RWPE2 (cell line): ENCODE data around the gene MESD.

Source experiments
- ATAC-seq: fragments of 200-7000 bp; cut with Tn5 transposase; 3 replicates; pipeline ENCODE4 v1.9.1; 2021; ENCODE audit warnings: low read depth
- DNase-seq: peaks from one replicate; pipeline ENCODE4 v3.0.0-alpha.2; 2020; ENCODE audit warnings: low spot score
- H3K27ac ChIP-seq: fragments of 450-650 bp; 2 replicates; pipeline ENCODE4 v1.5.1; 2017; ENCODE audit warnings: mild to moderate bottlenecking; ENCODE audit not compliant: poor library complexity, severe bottlenecking
- H3K27me3 ChIP-seq: fragments of 250-450 bp; sonication (Bioruptor Pico); 2 replicates; pipeline ENCODE4 v1.5.1; 2021; ENCODE audit warnings: mild to moderate bottlenecking, moderate library complexity; ENCODE audit not compliant: insufficient read depth, poor library complexity, severe bottlenecking
- H3K36me3 ChIP-seq: fragments of 250-450 bp; sonication (Bioruptor Pico); 2 replicates; pipeline ENCODE4 v1.5.1; 2020; ENCODE audit warnings: low read depth, mild to moderate bottlenecking, moderate library complexity
- H3K4me1 ChIP-seq: fragments of 250-450 bp; sonication (Bioruptor Pico); 2 replicates; pipeline ENCODE4 v1.5.1; 2021; ENCODE audit warnings: mild to moderate bottlenecking, moderate library complexity; ENCODE audit not compliant: insufficient read depth, poor library complexity, severe bottlenecking
- H3K4me3 ChIP-seq: fragments of 250-450 bp; sonication (Bioruptor Pico); 2 replicates; pipeline ENCODE4 v1.5.1; 2021; ENCODE audit warnings: mild to moderate bottlenecking, moderate library complexity; ENCODE audit not compliant: severe bottlenecking
- H3K9me3 ChIP-seq: fragments of 250-450 bp; sonication (Bioruptor Pico); 2 replicates; pipeline ENCODE4 v1.5.1; 2021; ENCODE audit warnings: mild to moderate bottlenecking, moderate library complexity; ENCODE audit not compliant: severe bottlenecking
- TF ChIP-seq, protein P1 (sequence below): fragments of 450-650 bp; IDR thresholded peaks from one replicate; pipeline ENCODE4 v1.5.1; 2017; ENCODE audit warnings: mild to moderate bottlenecking, moderate library complexity; ENCODE audit not compliant: poor library complexity, severe bottlenecking

Gene MESD

DNA sequence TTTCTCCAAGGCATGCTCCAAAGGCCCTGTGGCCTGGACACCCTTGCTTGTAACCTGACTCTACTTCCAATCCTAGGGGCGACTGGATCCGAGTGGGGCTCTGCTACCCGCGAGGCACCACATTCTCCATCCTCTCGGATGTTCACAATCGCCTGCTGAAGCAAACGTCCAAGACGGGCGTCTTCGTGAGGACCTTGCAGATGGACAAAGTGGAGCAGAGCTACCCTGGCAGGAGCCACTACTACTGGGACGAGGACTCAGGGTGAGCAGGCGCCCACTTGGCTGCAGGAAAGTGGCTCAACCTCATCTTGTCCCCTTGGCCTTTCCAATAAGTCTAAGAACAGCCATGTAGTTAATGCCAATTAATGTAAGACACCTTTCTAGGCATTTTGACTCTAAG, 51.9 kb downstream of the MESD start:
- H3K4me3 ChIP-seq = no peak overlapping the region
- no peaks in the 10 kb centered on the region for H3K9me3 ChIP-seq
- H3K27me3 ChIP-seq = no peaks in the 10 kb centered on the region
- DNase-seq = no peak
- no peaks in the 10 kb centered on the region for H3K4me1 ChIP-seq
- ATAC-seq = no peak
- H3K36me3 ChIP-seq = 0 out of 2 replicates have a peak, but pooled peaks cover 4% of the 10 kb centered on the region
- TF ChIP-seq, protein P1, sequence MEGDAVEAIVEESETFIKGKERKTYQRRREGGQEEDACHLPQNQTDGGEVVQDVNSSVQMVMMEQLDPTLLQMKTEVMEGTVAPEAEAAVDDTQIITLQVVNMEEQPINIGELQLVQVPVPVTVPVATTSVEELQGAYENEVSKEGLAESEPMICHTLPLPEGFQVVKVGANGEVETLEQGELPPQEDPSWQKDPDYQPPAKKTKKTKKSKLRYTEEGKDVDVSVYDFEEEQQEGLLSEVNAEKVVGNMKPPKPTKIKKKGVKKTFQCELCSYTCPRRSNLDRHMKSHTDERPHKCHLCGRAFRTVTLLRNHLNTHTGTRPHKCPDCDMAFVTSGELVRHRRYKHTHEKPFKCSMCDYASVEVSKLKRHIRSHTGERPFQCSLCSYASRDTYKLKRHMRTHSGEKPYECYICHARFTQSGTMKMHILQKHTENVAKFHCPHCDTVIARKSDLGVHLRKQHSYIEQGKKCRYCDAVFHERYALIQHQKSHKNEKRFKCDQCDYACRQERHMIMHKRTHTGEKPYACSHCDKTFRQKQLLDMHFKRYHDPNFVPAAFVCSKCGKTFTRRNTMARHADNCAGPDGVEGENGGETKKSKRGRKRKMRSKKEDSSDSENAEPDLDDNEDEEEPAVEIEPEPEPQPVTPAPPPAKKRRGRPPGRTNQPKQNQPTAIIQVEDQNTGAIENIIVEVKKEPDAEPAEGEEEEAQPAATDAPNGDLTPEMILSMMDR = no peak
- no peak overlapping the region for H3K27ac ChIP-seq

GRCh38 chr15:80936288-80937078, 53.1 kb downstream of the MESD start:
- TF ChIP-seq, protein P1 = no peak
- ATAC-seq (no peak), DNase-seq (no peak)
- Histone ChIP-seq H3K27ac (no peak overlapping the region), H3K27me3 (no peaks in the 10 kb centered on the region), H3K9me3 (no peaks in the 10 kb centered on the region), H3K4me3 (no peak overlapping the region), H3K36me3 (0 out of 2 replicates have a peak, but pooled peaks cover 3% of the 10 kb centered on the region), H3K4me1 (no peaks in the 10 kb centered on the region)

- Histone ChIP-seq H3K27me3 (no peaks in the 10 kb centered on the region), H3K4me1 (no peaks in the 10 kb centered on the region), H3K4me3 (no peak overlapping the region), H3K36me3 (no peaks in the 10 kb centered on the region), H3K9me3 (no peaks in the 10 kb centered on the region), H3K27ac (no peak overlapping the region)
- TF ChIP-seq, protein P1 = no peak
- no peak for DNase-seq
- peak; percentile 41 for ATAC-seq
These were observed 54.8 kb downstream of the MESD start for GRCh38 chr15:80934761-80935221.

- ATAC-seq (no peak), DNase-seq (no peak)
- Histone ChIP-seq H3K27ac (no peak overlapping the region), H3K9me3 (no peaks in the 10 kb centered on the region), H3K27me3 (no peaks in the 10 kb centered on the region), H3K36me3 (no peaks in the 10 kb centered on the region), H3K4me1 (no peaks in the 10 kb centered on the region), H3K4me3 (no peak overlapping the region)
- TF ChIP-seq, protein P1 = no peak
These were observed 56.6 kb downstream of the MESD start for GRCh38 chr15:80932989-80933388.

DNA sequence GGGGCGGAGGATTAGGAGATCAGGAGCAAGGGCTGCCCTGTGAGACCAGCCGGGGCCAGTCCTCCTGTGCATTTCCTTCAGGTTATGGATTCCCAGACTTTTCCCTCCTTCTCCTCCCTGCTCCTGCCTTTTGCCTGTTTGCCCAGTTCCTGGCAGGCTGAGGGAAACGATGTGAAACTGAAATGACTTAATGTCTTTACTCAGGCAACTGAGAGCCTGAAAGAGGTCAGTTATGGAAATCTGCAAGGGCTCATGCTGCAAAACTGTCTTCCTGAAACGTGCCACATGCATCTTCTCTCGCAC, 57.2 kb downstream of the MESD start:
- Histone ChIP-seq H3K4me1 (no peaks in the 10 kb centered on the region), H3K4me3 (no peak overlapping the region), H3K27ac (no peak overlapping the region), H3K9me3 (no peaks in the 10 kb centered on the region), H3K27me3 (no peaks in the 10 kb centered on the region), H3K36me3 (no peaks in the 10 kb centered on the region)
- no peak for ATAC-seq
- TF ChIP-seq, protein P1 = no peak
- no peak for DNase-seq
